HG02588 (cell line): ENCODE measurements around the gene S100A12.

Experiments
- ATAC-seq: cut with Tn5 transposase; IDR thresholded peaks from one replicate; pipeline ENCODE4 v1.9.1; 2021; ENCODE audit warnings: mild to moderate bottlenecking, moderate library complexity; ENCODE audit not compliant: unreplicated experiment

Gene S100A12

GRCh38 chr1:153337980-153338853, 37.2 kb downstream of the S100A12 start:
- no peak for ATAC-seq

- no peak for ATAC-seq
Observed at GRCh38 chr1:153336650-153337049, 38.8 kb downstream of the S100A12 start.

GRCh38 chr1:153333902-153334301, 41.5 kb downstream of the S100A12 start:
- ATAC-seq = no peak

- no peak for ATAC-seq
Observed at GRCh38 chr1:153324912-153325311, 50.5 kb downstream of the S100A12 start.
